Measurements from ENCODE around the gene SMPD2.

SMPD2 gene

DNA sequence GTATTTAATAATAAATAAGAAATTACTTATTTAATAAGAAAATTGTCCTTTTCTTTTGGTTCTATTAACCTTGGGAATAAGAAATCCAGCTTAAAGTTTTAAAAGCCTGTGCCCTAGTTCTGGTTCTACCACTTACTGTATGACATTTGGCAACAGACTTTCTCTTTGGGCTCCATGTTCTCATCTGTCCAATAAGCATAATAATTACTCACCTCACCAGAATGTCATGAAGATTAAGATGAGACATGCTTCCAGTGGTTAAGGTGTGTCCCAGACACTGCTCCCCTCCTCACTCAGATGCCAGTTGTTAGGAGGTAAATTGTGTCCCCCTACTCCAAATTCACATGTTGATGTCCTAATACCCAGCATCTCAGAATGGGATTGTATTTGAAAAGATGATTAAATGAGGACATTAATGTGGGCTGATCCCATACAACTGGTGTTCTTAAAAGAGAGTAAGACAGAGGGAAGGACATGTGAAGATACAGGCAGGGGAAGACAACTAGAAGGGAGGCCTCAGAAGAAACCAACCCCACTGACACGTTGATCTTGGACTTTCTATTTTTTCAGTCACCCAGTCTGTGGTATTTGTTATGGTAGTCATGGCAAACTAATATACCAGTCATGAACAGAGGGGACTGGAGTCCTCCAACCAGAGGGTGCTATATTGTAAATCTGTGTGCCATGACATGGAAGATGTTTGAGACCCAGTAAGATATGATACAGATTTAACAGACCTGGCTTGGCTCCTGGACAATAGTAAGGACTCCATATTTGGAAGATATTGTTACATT is 21.4 kb downstream of the SMPD2 start:
- DNase-seq, result no peak

DNA sequence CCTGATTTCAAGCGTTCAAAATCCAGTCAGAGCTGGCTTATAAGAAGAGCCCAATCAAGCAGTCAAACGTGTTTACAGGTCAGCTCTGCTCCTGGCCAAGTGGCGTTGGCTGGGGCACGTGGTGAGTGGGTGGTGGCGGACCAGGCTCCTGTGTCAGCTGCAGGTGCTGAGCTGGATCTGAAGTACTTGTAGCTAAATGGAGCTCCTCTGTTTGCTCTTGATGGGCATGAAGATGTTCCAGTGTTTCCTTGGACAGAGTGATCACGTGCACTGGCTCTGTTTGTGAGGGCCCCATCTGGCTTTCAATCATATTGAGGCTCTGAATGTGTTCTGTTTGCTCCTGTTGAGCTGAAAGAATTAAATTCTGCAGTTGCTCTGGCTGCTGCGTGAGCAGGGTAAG is 25.2 kb downstream of the SMPD2 start:
- no peak for DNase-seq

DNA sequence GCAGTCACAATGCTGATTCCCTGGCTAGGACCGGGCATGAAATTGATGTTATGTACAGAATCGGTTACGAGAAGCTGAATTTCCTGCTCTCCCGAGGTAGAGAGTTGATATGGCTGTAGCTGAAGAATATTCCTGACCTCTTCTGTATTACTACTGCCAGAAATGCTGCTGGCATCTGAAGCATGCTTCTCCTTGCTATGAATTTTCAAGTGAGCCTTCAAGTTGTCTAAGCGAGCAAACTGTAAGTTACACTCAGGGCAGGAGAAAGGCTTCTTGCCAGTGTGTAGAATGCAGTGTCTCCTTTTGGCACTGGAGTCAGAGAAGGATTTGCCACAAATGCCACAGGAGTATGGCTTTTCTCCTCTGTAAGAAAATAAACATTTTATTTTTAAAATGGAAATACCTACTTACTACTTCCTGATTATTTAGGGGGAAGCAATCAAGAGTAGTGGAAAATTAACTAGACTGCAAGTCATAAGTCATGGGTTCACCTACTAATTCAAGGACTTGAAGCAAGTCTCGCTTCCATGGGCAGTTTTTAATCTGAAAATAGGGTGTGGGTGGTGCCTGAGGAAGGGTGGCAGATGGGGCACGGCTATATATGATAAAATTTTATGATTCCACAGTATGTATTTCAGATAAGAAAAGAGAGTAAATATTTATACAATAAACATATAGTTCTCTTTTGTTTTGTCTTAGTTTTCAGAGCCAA is 25.8 kb downstream of the SMPD2 start:
- no peak for DNase-seq

DNA sequence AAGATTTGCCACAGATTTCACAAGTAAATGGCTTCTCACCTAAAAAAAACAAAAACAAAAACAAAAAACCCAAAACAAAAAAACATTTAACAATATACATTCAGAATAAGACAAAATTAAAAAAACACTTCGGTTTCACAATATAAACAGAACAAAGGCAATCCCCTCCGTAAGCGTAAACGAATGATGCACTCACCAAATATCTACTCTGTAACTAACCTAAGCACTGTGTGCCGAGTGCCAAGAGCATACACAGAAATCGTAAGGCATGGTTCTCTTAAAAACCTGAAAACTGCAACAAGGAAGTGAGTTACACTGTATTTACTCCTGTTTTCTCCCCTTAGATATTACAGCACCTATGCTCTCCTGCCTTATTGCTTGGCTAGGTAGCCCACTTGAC is 27.2 kb downstream of the SMPD2 start:
- DNase-seq, result no peak

DNA sequence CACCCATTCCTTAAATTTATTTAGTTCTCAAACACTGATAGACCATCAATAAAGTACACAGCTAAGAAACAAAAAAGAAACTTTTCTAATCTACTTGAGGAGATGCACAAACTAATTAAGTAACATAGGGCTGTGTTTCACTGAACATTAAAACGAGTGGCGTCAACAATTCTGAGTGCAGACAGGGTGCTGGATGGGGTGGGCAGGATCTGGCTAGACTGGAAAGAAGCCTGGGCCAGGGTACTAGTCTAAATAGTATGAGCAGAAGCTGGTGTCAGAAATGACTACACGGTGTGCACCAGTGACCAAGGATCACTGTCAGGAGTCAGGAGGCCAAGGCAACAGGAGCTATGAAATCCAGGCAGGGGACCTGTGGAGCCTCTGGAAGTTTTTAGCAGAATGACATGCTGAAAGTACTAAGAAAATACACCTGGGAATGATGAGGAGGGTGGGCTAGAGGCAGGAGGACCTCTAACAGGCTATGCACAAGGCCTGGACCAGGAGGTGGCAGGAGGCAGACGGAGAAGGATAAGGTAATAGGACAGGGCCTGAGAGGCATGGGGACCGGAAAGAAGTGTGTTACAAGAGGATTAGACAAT is 29.2 kb downstream of the SMPD2 start:
- DNase-seq, result no peak

DNA sequence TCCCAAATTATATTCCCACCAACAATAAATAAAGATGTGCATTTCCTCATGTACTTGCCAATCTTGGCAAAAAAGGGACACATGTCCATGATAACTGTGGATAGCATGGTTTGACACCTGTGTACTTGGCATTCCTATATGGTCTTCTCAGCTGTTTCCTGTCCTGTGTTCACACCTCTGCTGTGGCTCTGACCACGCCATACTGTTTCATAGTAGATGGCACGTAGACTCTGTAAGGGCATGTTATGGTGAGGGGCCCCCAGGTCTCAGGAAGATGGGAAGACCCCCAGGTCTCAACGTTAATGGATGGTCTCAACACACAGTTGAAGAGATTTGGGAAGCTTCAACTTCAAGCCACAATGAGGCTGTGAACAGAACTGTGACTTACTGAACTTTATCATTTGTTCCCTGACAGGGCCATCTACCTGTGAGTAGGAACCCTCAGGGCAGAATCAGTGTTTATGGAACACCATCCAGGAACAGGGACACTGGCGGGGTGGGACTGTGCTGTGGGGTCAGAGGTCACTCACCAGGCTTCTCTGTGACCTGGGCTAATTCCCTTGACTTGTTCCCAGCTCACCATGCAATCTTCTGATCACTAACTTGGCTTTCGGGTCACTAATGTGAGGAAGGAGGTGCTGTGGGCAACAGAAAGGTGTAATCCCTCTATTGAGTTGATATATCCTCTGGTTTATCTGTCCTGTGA is 30.7 kb downstream of the SMPD2 start:
- no peak for DNase-seq

DNA sequence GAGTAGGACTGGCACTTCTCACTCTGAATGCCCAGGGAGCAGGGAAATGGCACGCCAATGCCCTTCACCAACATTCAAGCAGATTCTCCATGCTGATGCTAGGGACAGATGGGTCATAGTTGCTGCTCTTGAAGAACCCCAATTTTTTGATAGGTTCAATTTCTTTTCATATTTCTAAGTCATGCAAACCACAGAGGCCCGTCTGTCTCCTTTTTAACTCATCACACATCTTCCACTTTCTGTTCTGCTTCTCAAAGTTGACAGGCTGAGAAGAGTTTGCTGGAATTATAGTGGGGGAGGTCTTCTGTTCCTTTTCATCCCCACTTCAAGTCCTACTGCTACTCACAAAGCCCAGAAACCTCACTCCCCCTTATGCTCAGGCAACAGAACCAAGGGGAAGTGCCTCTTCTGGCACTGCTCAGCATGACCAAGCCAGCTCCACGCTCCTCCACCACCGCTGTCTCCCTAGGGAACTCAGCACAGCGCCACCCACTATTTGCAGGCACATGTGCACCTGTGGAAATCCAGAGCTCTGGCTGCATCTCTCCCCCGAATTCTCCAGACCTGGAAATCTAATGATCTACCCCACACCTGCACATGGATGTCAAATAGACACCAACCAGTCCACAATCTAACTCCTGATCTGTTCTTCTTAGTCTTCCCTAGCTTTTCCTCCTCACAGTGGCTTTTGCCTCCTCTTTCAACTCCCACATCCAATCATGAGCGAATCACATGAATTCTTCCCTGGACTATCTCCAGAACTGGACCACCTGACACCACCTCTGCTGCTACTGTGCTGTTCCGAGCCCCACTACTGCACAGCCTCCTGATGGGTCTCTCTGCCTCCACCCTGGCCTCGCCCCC is 31.8 kb downstream of the SMPD2 start:
- no peak for DNase-seq

DNA sequence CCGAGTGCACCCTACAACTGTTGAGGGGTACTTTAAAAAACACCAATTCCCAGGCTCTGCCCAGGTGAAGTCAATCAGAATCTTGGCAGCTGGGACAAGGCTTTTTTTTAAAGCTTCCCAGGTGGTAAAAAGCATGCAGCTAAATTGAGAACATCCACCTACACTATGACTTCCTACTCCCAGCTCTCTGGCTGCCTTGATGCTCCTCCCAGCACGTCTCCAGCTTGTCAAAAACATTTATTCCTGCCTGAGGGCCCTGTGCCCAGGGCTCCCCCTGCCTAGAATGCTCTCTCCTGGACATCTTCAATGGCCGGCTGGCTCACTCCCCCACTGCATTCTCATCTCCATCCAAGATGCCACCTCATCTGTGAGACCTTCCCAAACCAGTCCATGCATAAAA is 32.6 kb downstream of the SMPD2 start:
- no peak for DNase-seq

DNA sequence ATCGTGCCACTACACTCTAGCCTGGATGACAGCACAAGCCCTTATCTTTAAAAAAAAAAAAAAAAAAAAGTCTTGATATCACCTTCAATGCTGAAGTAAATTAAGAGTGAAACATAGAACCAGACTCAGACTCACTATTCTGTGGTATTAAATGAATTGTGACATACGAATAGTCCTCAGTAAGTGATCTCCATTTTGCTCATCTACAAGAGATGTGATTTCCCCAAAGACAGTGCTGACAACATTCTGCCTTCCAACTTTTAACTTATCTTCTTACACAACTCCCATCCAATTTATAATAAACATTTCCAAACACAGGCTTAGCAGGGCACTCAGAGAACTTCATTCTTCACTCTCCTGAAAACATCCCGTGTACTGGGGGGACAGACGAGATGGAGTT is 34.5 kb downstream of the SMPD2 start:
- no peak for DNase-seq

DNA sequence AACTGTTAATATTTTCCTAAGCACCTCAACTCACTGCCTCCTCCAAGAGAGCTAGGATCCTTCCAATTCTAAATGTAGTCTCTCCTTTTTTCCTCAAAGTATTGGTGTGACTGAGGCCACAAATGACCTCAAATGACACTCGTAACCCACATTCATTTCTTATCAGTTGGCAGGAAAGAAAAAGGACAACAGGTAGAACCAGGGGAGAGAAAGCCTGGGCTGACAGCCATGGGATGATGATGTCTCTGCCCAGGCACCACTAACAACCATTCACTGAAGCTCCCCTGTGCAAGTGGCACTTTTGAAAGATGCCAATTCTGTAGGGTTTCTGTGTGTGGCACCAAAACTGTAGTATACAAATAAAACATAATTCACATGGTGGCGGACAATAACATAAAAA is 35.1 kb downstream of the SMPD2 start:
- no peak for DNase-seq

DNA sequence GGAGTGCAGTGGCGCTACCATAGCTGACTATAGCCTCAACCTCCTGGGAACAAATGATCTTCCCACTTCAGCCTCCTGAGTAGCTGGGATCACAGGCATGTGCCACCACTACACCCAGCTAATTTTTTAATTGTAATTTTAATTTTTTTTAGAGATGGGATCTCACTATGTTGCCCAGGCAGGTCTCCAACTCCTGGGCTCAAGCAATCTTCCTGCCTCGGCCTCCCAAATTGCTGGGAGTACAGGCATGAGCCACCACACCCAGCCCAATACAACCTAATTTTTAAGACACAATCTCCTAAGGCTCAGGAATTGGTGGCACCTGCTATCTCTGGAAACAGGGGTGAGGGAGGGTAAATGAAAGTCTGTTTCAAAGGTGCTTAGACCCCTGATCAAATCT is 36.7 kb downstream of the SMPD2 start:
- no peak for DNase-seq

DNA sequence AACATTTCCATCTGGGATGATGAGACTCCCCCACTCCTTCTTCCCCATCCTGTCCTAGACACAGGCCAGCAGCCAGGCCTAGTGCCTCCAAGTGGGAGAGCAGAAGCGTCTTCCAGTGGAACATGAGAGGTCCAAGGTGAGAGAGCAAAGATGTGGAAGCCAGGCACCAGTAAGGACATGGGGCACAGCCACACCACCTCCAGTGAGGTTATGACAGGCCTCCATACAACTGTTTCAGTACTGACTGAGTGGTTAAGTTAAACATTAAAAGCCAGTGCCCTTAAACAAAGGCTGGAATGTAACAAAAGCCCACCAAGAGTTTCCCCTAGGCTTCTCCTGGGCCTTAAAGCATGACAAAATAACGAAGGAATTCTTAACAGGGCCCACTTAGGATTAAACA is 37.2 kb downstream of the SMPD2 start:
- DNase-seq, result no peak

DNA sequence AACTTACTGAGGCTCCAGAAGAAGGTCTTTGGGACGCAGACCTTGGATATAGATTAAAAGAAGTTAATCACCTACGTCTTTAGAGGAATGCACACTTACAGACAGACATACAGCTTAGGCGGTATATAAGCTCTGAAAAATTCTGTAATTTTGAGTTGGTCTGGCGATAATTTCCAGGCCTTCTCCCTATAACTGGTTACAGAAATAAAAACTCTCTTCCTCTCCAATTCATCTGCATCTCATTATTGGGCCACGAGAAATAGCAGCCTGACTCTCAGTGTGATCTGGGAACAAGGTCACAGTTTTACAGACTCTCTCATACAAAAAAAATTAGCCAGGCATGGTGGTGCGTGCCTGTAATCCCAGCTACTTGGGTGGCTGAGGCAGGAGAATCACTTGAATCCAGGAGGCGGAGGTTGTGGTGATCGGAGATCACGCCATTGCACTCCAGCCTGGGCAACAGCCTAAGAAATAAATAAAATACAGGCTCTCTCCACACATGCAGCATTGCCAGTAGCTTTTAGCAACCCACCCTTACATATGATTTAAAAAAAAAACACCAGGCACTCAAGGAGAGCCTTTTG is 37.8 kb downstream of the SMPD2 start:
- no peak for DNase-seq

DNA sequence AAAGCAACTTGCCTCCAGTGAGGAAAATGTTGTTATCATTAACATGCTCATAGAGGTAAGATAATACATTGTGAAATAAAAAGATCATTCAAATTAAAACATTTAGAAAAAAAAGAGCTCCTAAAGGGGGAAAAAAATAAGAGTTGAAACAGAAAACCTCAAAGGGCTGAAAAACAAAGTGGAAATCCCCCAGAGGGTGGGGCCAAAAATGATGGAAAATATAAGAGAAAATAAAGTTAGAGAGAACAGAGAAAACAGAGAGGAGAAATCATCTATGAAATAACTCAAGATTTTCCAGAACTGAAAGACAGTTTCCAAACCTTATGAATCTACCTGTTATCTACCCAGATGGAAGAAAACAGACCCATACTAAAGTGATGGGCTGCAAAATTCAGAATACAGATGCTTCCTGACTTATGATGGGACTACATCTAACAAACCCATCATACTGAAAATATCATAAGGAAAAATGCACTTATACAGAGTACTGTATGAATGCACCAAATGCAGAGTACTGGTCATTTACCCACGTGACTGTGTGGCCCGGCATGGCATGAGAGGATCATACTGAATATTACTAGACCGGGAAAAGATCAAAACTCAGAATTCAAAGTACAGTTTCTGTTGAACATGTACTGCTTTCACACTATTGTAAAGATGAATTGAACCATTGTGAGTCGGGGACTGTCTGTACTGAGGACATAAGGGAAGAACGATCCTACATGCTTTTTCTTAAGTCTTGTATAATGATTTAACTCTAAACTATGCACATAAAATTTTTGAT is 38.5 kb downstream of the SMPD2 start:
- DNase-seq, result peak; percentile 44

DNA sequence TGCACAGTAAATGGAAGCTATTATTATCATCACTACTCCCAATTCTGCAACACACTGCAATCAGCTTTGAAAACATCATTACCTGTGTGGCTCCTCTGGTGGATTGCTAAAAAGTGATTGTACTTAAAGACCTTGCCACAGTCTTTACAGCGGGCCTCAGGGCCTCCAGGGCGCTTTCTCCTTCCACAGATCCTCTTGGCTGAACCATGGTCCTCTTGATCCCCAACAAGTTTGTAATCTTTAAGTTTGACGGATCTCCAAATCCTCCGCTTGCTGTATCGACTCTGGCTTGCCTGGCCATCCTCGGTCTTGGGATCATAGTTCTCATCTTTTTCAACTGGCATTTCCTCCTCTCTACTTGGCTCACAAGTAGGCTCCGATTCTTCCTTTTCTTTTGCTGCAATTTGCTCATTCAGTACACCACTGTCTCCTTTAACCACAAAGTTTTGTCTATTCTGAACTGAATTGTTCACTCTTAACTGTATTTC is 40.5 kb downstream of the SMPD2 start:
- DNase-seq, result no peak

DNA sequence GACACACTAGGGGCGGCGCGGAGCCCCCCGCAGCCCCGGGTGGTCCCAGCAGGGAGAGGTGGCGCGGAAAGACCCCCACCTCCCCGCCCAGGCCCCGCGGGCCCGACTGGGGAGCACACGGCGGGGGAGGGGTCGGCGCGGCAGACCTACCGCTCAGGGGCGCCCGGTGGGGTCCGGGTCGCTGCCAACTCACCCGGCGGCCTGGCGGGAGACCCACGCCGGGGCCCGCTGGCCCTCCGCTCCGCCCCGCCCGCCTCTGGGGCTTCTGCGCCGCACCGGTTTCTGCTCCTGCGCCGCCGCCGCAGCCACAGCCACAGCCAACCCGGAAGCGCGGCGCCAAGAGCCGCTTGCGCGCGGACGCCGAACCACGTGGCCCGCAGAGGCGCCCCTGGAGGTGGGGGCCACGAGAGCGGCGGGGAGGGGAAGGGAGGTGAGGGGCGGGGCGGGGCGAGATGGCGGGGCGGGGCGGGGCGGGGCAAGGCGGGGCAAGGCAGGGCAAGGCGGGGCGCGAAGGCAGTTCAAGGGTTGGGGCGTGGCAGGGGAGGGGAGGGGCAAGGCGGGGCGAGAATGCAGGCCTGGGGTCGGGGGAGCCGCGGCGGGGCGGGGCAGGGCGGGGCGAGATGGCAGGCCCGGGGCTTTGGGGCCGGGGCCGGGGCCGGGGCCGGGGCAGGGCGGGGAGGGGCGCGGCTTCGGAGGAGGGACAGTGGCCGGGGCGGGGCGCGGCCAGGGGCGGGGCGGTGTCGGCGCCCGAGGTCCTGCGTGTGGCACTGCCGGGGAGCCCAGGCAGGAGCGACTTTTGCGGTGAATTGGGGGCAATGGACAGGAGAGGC is 42.6 kb downstream of the SMPD2 start, which contains the start of gene ZBTB24:
Gene ZBTB24 (minus strand): TSS at position 315 of the 830 bp plus-strand sequence. CDS start 1,193 bp downstream, outside the sequence.
- DNase-seq, result peak; percentile 92

DNA sequence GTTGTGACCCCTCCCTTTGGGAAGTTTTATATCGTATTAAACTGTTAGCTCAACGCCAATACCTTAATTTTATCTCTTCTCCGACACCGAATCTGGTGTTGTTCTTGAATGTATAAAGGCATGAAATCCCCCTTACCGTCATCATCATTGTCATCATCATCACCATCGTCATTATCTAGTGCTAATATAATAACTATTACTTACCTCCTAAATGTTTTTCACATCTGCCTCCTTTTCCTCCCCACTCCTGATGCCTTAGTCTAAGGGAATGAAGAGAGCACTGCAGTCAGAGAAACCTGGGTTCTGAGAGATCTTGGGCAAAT is 43.2 kb downstream of the SMPD2 start:
- no peak for DNase-seq

DNA sequence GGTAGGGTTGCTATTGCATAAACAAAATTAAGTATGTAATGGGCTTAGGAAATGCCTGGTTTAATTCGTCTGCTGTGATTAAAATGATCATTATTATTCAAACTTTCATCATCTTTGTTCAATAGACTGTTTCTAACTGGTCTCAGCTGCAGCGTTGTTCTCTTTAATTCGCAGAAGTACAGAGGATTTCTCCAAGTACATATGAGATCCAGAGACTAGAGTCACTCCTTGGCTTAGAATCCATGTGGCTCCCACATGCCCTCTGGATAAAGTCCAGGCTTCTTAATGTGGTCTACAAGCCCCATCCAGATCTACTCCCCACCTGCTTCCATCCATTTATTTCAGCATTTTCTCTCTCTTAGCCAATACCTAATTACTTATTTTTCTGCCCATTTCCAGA is 43.6 kb downstream of the SMPD2 start:
- no peak for DNase-seq

DNA sequence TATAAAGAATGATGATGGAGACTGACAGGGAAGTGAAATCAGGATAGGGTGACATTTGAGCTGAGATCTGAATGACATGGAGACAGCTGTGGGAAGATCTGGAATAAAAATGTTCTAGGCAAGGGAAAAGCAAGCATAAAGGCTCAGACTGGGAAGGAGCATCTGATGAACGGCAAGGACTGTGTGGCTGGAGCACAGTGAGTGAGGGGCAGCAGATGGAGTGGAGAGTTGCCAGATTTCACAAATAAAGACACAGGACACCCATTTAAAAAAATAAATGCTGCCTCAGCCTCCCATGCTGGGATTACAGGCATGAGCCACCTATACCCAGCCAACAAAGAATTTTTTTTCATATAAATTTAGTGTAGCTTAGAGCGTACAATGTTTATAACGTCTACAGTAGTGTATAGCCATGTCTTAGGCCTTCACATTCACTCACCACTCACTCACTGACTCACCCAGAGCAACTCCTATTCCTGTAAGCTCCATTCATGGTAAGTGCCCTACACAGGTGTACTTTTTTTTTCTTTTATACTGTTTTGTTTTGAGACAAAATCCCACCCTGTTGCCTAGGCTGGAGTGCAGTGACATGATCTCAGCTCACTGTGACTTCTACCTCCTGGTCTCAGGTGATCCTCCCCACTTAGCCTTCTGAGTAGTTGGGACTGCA is 44.9 kb downstream of the SMPD2 start:
- DNase-seq, result no peak

DNA sequence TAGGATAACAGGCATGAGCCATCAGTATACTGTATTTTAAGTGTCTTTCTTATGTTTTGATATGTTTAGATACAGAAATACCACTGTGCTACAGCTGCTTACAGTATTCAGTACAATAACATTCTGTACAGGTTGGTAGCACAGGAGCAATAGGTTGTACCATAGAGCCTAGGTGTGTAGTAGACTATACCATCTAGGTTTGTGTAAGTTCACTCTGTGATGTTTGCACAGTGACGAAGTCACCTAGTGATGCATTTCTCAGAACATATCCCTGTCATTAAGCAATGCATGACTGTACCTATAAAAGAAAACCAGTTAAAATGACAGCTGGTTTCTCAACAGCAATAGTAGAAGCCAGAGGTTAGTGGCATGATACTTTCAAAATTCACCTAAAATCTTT is 45.5 kb downstream of the SMPD2 start:
- no peak for DNase-seq
